Suprapubic skin (tissue), 4 donors: ENCODE results near the gene LRRC46.

ENCODE experiments used
- EP300 ChIP-seq: sonication (generic); formaldehyde crosslinking; IDR thresholded peaks from one replicate; pipeline ENCODE4 v1.6.1; 2017; ENCODE audit warnings: antibody characterized with exemption
- POLR2A ChIP-seq, 2 donors: fragments of 450-650 bp; IDR thresholded peaks; one replicate each; pipeline ENCODE4 v1.6.1; 2017; ENCODE audit warnings: antibody characterized with exemption in 2 of 2, mild to moderate bottlenecking in 2 of 2, moderate library complexity in 2 of 2
- POLR2AphosphoS5 ChIP-seq, 3 donors: sonication (generic); formaldehyde crosslinking; IDR thresholded peaks; one replicate each; pipeline ENCODE4 v1.6.1; 2017; ENCODE audit warnings: antibody characterized with exemption in 3 of 3
- TF ChIP-seq, protein P1 (sequence below), 2 donors: fragments of 200-600 bp in 1 of 2; fragments of 450-650 bp in 1 of 2; sonication (generic) in 1 of 2; IDR thresholded peaks; one replicate each; pipeline ENCODE4 v1.5.1; 2016 to 2019; ENCODE audit warnings: antibody characterized with exemption in 2 of 2, mild to moderate bottlenecking in 1 of 2, moderate library complexity in 1 of 2

DNA sequence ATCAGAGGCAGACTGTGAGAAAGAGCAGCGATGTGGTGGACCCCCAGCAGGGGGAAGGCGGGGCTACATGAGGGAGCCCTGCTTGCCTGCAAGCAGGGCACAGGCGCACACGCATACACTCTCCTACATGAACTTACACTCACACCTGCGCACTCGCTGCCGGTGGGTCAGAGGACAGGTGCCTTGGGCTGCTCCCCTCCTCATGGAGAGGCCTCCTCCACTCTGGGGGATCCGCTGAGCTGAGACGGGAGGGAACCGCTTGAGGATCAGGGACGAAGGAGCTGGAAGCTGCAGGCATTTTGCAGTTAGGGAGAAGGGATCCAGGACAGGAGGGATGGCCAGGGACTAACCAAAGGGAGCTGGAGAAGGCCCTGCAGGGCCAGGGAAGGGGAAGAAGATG is 24.0 kb upstream of the LRRC46 start:
- TF ChIP-seq, protein P1, sequence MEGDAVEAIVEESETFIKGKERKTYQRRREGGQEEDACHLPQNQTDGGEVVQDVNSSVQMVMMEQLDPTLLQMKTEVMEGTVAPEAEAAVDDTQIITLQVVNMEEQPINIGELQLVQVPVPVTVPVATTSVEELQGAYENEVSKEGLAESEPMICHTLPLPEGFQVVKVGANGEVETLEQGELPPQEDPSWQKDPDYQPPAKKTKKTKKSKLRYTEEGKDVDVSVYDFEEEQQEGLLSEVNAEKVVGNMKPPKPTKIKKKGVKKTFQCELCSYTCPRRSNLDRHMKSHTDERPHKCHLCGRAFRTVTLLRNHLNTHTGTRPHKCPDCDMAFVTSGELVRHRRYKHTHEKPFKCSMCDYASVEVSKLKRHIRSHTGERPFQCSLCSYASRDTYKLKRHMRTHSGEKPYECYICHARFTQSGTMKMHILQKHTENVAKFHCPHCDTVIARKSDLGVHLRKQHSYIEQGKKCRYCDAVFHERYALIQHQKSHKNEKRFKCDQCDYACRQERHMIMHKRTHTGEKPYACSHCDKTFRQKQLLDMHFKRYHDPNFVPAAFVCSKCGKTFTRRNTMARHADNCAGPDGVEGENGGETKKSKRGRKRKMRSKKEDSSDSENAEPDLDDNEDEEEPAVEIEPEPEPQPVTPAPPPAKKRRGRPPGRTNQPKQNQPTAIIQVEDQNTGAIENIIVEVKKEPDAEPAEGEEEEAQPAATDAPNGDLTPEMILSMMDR (IDR thresholded peaks at IDR 0.05), result no peak
- TF ChIP-seq POLR2A (IDR thresholded peaks at IDR 0.05) (no peak), POLR2AphosphoS5 (IDR thresholded peaks at IDR 0.05) (no peak), EP300 (no peak)
